Sciatic nerve (tissue), 2 donors: ENCODE results near the gene TOB1. TPM values are rescaled to one million over a fixed set of nuclear protein-coding genes. Genes with fewer than 3 reads are reported as not detected.

Source experiments
- ATAC-seq: fragments of 200-7000 bp; cut with Tn5 transposase; one replicate; pipeline ENCODE4 v1.9.1; 2020; ENCODE audit warnings: mild to moderate bottlenecking, moderate library complexity
- DNase-seq: peaks from one replicate; pipeline ENCODE4 v3.0.0-alpha.2; 2020; ENCODE audit warnings: low spot score
- intact Hi-C: fragments of 100-400 bp; cut with DNase I; formaldehyde crosslinking; loops from one replicate; pipeline ENCODE4 v1.14.2; 2022
- total RNA-seq: library from RNA; stranded (reverse); fragmentation: NEBNext Ultra II Directional; extraction: Animal tissue kit (Norgen Biotek cat#: 25700); gene quantifications from one replicate; pipeline ENCODE4 v1.2.1, GENCODE V29; 2021
- donor health status: DM: no; HTN: no; CAD: no.
- donor health status: DM: no; HTN: no; CAD: no.

The TOB1 gene
- total RNA-seq, 1 donor from 2014 or later = 114 TPM

DNA sequence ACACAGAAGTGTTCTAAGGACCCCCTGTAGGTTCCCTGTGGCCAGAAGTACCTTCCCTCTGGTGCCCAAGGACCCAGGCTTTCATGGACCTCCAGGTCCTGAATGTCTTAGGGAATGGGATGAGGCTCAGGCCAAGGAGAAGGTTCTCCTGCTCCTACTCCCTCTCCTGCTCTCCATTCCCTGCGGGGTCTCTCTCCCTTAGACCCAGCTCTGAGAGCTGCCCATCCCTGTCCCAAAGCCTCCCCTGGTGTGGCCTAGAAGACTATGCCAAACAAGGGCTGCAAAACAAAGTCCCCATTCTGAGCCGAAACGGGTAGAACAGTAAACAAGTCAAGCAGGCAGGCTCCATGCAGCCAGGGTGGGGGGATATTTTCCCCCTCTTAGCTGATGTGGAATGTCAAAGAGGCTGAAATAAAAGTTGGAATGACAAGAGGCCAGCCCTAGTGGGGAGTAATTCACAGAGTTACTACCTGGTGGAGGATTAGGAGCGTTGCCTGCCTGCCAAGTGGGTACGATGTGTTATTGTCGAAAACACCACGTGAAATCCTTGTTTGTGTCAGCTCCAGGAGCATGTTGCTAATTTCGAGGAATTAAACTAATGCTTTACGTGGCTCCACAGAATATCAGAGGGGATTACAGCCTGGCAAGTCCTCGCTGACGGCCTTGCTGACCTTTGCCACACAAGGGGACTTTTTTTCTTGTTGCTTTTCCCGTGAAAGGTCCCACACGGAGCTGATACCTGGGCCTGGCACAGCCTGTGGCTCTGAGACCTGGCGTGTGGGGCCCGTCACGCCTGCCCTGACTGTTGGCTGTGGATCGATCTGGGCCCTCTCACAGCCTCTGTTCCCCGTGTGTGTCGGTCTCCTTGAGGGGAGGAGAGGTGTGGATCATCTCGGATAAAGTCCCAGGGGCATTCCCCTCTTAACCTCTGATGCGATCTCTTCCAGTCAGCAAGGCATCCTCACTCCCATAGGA is 27.9 kb downstream of the TOB1 start:
- no peak for ATAC-seq
- intact Hi-C loops = no loop called here
- no peak for DNase-seq

GRCh38 chr17:50837286-50837979 is 28.7 kb downstream of the TOB1 start:
- ATAC-seq = no peak
- DNase-seq = no peak
- intact Hi-C loops = no loop called here

- ATAC-seq = no peak
- no peak for DNase-seq
- intact Hi-C loops = no loop called here
Observed at GRCh38 chr17:50836826-50837225, 29.3 kb downstream of the TOB1 start.

DNA sequence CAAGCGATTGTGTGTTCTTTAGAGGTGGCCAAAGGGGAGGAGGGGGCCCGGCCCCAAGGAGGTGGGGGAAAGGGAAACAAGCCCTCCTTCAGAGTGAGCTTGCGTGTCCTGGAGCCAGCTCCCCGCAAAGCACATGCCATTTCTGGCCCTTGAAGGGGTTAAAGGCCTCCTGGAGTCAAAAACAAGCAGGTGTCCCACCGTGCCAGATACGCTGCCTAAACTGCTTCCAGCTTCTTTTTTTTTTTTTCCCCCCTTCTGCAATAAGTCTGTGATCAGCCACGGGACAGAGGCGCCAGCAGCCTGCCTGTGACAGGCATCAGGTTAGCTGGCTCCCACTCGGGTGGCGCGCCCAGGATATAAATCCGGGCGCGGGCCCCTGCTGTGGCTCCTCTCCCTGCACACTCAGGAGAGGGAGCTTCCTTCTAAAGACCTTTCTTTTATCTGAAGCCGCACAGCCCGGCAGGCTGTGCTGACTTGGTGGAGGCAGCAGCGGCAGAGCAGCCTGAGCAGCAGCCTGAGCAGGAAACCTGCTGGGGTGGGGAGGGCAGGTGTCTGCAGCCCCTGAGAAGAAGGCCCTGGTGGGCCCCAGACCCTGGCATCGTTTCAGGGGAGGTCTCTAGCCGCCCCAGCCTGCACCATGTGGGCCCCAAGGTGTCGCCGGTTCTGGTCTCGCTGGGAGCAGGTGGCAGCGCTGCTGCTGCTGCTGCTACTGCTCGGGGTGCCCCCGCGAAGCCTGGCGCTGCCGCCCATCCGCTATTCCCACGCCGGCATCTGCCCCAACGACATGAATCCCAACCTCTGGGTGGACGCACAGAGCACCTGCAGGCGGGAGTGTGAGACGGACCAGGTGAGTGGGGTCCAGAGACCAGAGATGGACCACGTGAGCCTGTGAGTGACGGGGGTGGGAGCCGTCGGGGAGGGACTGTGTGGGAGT is 30.6 kb downstream of the TOB1 start, which contains the start of gene WFIKKN2:
WFIKKN2 (plus strand) TSS at position 286 of the 934 bp plus-strand sequence; CDS start at position 638, 352 bp downstream.
- ATAC-seq = peak; percentile 8
- DNase-seq = no peak
- intact Hi-C loops = no loop called here

DNA sequence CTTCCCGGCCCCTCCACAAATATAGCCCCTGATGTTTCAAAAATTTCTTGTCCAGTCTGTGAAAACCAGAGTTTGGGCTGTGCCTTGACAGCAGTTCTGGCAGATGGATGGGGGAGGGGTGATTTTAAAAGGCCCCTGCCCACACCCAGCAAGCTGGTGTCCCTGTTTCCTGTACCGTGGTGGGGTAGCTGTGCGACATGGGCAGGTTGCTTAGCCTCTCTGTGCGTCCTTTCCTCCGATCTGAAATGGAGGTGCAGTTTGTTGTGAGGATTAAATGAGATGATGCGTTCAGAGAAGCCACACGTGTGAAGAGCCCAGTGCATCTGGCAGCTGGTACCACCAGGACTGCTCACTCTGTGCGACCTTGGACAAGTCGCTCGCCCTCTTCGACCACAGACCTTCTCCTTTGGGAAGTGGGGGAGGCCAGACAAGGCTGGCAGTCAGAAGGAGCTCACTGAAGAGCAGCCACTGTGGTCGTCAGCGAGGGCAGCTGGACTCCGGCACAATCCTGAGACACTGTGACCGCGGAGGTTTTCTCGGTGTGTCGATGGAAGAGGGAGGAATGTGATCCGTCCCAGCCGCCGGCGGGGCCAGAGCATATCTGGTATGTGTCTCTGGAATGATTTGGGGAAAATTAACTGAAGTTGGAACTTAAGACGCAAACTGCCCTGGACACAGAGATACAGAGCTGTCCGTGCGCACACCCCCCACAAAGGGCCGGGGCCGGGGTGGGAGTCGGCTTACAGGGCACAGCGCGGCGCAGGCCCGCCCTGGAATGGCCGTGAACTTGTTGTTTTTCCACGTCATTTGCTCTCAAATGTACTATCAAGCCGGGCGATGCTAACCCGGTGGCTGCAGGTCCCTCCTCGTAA is 31.5 kb downstream of the TOB1 start:
- no peak for DNase-seq
- intact Hi-C loops = no loop called here
- ATAC-seq = peak; percentile 77

DNA sequence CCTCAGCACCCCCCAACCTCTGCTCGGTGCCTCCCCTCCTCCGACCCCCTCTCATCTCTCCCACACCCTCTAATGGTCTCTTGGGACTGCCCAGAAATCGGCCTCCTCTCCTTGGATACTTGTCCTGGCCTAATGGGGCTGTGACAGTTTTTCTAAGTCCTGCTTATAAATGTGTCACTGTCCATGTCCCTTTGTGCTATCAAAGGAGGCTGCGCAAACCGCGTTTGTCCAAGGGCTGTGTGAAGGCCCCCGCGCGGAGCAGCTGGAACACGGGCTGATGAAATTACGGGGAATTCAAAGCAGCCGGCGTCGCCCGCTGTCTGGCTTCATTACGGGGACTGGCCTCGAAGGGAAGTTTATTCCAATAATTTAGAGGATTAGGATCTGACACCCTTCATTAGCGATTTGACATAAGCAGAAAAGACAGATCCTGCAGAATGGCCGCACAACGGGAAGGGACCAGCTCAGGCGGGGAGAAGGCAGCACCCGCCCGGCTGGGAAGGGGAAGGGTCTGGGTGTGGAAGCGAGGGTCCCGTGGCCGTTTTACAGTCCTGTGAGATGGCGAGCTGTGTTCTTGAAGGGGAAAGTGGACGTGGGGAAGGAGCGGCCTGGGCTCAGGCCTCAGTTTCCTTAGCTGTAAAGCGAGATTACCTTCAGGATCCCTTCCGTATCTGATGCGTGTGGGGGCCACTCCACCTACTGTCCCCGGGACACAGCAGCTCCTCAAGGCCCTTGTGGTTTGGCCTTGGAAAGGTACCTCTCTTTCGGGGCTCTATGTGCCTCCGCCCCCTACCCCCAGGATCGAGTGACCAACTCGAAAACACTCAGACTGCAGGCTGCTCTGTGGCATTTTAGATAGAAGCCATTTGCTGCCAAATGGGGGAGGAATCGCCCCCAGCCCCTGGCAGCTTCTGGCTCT is 32.4 kb downstream of the TOB1 start:
- intact Hi-C loops = no loop called here
- DNase-seq = no peak
- ATAC-seq = no peak

- ATAC-seq (no peak), DNase-seq (no peak)
- intact Hi-C loops = no loop called here
Observed at GRCh38 chr17:50832864-50833381, 33.2 kb downstream of the TOB1 start.

- no peak for DNase-seq
- no peak for ATAC-seq
- intact Hi-C loops = no loop called here
Observed at GRCh38 chr17:50832267-50832863, 33.8 kb downstream of the TOB1 start.

- DNase-seq (no peak), ATAC-seq (peak; percentile 49)
- intact Hi-C loops = no loop called here
Observed at GRCh38 chr17:50831471-50831928, 34.7 kb downstream of the TOB1 start.

- ATAC-seq = peak; percentile 33
- intact Hi-C loops = no loop called here
- no peak for DNase-seq
Observed at GRCh38 chr17:50830994-50831393, 35.2 kb downstream of the TOB1 start.

DNA sequence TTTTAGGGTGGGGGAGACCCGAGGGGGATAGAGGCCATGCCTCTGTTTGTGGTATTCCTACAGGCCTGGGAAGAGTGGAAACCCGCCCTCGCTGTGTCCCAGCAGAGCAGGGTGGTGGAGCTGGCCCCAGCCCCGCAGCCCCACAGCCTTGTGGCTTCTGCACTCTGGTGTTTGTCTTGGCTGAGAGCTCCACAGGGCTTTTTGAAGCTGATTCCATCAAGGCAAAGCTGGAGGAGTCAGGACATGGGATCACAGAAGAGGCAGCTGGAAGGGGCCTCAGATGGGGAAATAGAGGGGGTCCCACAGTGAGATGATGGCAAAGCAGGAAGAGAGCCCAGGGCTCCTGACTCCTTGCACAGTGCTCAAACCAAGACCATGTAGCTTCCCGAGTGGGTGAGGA is 35.8 kb downstream of the TOB1 start:
- ATAC-seq (peak; percentile 72), DNase-seq (no peak)
- intact Hi-C loops = no loop called here

DNA sequence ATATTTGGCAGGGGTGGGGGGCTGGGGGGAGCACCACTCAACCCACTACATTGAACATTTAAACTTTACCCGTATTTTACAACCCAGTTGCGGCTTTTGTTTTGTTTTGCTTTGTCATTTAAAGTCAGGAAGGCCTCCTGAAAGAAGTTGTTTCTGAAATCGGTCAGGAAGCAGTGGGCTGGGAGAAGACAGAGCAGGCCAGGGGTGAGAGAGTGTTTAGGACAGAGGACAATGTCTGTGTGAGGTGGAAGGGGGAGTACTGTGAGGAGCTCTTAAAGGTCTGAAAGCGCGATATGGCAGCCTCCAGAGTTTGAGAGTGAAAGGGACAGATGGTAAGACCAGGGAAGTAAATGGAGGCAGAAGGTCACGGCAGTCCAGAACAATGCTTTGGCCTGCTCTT is 36.8 kb downstream of the TOB1 start:
- intact Hi-C loops = no loop called here
- ATAC-seq (no peak), DNase-seq (no peak)

- intact Hi-C loops = no loop called here
- DNase-seq = no peak
- ATAC-seq = no peak
Observed at GRCh38 chr17:50828508-50829170, 37.5 kb downstream of the TOB1 start.

GRCh38 chr17:50825188-50825587 is 41.0 kb downstream of the TOB1 start:
- ATAC-seq (no peak), DNase-seq (no peak)
- intact Hi-C loops = no loop called here

DNA sequence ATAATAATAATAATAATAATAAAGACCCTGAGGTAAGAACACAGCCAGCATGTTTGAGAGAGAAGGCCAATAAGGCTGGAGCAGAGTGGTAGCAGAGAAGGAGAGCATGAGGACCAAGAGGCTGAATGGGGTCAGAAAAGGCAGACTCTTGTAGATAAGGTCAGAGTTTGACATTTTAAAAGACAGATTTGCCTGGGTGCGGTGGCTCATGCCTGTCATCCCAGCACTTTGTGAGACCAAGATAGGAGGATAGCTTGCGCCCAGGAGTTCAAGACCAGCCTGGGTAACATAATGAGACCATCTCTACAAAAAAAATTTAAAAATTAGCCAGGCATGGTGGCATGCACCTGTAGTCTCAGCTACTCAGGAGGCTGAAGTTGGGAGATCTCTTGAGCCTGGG is 41.7 kb downstream of the TOB1 start:
- ATAC-seq (no peak), DNase-seq (no peak)
- intact Hi-C loops = no loop called here

DNA sequence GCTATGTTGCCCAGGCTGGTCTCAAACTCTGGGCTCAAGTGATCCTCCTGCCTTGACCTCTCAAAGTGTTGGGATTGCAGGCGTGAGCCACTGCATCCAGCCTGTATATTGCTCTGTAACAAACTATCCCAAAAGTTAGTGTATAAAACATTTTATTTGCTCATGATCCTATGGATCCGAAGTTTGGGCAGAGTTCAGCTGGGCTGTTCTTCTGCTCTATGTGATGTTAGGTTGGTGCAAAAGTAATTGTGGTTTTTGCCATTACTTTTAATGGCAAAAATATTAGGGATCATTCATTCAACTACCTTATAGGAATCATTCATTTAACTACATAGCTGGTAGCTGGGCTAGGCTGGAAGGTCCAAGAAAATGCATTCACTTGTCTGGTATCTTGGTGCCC is 43.6 kb downstream of the TOB1 start:
- no peak for DNase-seq
- ATAC-seq = no peak
- intact Hi-C loops = no loop called here
